ENCODE data around the gene CRNKL1.

The CRNKL1 gene

DNA sequence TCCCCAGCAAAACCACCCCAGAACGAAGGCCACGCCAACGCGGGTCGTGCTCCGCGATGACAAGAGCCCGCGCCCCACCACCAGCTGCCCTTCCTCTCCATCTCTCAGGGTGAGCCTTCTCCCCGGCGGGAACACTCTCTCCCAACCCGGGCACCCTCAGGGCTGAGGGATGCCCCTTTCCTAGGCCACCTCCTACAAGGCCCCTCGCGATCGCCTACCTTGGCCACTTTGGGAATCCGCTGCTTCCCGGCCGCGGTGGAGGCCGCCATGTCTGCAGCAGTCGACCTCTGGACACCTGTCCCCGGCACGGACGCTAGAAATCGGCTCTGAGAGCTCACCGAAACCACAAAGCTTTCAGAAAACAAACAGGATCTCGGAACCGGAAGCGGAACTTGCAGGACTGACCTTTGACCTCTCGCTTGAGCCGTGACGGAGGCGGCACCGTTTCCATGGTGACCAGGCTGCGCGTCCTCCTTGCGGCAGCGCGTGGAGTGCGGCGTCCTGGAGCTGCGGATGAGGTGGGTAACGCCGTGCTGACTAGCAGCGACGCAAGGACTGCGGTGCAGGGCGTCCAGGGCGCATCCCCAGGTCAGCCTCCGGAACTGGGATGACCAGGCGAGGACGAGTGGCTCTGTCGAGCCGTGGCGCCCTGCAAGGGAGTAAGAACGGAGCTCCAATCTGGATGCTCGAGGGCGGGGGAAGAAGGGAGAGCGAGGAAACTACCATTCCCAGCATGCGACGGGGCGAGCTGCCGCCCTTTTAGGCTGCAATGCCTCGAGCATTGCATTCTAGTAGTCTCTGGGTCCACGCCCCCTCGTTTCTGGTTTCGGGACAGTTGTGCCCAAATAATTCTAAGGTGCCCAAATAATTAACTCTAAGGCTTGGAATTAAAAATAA, at the start of gene CRNKL1, which contains the start of gene CFAP61:
Gene CRNKL1, minus strand, starts transcription at position 393 of the 897 bp plus-strand sequence. Its CDS starts 124 bp downstream, at position 269.
Gene CFAP61, plus strand, starts transcription at position 459 of the 897 bp plus-strand sequence. CDS start 4,122 bp downstream, outside the sequence.
- peak; percentile 99 for DNase-seq

DNA sequence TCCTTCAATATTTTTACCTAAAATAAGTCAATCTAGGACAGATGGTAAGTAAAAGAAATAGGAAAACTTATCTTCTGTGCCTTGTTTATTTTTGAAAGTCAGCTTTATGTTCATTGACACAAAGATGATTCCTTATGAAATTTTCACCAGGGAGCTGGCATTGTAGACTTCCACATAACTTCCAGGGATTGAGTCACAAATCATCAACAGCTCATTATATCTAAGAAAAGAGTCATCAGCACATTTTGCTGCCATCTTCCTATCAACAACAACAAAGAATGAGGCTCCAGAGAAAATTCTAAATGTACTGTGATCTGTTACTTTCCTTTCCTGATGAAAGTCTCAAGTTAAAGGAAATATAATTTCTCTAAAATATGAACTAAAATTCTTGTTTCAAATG, 48.6 kb upstream of the CRNKL1 start:
- no peak for DNase-seq

DNA sequence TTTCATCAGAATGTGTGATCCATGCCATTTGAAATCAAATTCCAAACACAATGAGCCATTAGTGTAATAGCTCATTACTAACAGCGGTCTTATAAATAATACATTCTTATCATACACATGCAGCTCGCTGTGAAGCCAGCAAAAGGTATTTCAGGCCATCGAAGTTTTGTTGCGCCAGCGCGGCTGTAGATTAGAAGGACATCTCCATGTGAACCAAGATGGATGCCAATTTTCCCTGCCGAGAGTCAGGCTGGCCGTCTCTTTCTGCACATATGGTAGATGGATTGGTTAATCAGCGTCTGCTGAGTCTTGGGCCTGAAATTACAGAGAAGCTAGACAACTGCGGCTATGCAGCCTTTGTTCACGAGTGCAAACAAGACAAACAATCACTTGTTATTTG, 44.2 kb upstream of the CRNKL1 start:
- no peak for DNase-seq

DNA sequence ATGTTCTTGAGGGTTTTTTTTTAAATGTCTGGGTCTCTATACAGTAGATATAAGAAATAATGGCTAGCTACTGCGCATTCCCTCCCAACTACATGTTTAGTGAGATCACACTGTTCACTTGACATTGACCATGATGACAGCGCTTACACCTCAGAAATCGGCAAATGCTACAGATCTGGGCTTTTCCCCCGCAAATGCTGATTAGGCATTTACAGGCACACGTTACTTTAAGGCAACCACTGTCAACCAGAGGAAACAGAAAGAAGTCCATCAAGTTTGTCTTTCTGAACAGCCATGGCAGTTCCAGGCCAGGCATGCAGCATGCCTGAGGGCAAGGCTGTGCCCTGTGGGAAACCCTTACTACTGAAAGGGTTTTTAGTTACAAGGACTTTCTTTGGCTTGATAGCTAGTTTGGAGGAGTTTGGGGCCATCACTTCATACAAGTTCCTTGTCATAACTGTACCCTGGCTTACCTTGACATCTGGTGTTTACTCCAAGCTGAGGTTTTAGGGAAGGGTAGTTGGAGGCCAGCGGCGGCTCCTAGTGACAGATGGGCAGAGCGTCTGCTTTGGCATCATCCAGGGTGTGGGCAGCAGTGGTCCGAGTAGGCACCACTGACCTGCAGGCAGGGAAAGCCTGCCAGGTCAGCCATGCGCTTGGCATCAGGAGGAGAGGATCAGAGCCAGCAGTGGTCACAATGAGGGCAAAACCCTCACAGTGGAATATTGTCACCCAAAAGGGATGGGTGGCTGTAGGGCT, 43.0 kb upstream of the CRNKL1 start:
- no peak for DNase-seq

DNA sequence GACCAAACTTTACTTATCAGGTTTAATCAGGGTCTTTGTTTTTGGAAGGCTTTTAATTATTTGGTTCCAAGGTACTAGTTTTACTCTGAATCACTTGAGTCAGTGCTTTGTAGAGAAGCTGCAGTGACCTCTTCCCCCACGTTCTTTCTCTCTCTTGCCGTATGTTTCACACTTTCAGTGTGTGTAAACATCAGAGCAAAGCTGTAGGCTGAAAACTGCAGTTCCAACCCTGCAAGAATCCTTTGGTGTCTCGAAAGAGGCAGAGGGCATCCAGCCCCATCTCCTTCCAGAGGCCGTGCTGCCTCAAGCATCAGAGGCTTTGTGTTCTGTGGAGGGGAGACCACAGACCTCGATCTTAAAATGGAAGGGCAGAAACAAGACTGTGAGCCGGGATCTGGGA, 42.1 kb upstream of the CRNKL1 start:
- DNase-seq: no peak

DNA sequence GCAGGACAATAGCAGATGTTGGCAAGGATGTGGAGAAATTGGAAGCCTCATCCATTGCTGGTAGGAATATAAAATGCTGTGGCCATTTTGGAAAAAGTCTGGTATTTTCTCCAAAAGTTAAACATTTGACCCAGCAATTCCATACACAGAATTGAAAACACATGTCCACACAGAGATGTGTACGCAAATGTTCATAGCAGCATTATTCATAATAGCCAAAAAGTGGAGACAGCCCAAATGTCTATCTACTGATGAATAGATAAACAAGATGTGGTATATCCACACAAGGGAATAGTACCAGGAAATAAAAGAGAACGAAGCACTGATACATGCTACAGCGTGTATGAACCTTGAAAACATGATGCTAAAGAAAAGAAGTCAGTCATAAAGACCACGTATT, 40.6 kb upstream of the CRNKL1 start:
- no peak for DNase-seq

DNA sequence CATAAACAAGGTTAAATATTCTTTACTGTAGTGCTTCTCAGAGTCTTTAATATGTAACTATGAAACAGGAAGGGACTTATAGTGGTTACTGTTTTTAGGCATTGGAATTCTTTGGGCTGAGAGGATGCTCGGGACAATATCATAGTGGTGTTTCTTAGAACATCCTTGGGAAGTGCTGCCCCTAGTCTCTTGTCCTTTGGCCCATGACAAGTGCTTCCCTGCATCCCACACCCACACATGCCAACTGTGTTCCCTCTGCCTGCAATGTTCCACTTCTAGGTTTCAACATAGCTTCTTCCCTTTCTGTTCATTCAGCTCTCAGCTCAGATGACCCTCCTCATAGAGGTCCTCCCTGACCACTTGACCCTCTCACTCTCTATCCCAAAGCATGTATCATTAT, 37.7 kb upstream of the CRNKL1 start:
- no peak for DNase-seq

DNA sequence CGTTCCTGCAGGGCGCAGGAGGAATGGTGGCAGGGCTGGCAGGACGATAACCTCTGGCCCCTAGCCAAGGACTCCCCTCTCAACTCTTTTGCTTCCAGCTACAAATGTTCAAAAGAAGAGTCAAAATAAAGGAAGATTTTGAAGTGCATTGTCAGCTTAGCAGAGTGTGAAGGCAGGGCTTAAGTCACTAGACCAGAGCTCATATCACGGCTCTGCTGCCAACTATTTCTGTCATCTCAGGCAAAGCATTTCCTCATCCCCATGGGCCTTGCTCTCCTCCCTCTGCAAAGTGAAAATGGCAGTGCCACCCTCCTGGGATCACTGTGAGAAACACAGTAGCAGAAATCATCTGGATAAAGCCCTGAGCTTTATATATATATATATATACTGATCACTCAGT, 36.8 kb upstream of the CRNKL1 start:
- no peak for DNase-seq

DNA sequence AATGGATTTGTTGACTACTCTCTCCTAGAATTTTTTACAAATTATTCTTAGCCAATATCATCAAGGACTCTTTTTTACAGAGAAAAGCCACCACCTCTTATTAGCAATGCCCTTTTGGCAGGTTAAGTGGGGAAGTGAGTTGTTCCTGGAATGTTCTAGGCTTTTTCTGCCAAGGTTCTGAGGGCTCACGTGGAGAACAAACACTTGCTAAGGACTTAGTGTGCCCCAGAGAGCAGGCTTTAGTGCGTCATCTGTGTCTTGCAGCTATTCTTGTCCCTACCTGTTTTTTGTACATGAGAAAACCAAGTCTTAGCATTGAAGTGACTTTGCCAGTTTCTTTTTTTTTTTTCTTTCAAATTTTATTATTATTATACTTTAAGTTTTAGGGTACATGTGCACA, 33.5 kb upstream of the CRNKL1 start:
- DNase-seq: no peak

DNA sequence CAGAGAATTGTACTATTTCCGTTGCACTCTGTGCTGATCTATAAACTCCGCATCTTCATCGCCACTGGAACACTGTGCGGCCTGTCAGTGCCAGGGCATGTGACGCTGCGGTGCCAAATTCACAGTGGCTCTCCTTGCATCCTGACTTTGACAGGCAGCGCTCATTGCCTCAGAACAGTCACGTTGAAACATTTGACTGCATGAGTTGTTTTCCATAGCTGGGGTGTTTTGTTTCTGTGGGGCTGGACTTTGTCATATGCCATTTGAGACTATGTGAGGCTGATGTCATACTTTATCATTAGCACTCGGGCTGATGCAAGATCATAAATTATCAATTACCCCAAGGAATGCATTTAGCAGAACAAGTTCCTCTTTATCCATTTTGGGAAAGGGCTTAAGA, 32.8 kb upstream of the CRNKL1 start:
- peak; percentile 26 for DNase-seq

DNA sequence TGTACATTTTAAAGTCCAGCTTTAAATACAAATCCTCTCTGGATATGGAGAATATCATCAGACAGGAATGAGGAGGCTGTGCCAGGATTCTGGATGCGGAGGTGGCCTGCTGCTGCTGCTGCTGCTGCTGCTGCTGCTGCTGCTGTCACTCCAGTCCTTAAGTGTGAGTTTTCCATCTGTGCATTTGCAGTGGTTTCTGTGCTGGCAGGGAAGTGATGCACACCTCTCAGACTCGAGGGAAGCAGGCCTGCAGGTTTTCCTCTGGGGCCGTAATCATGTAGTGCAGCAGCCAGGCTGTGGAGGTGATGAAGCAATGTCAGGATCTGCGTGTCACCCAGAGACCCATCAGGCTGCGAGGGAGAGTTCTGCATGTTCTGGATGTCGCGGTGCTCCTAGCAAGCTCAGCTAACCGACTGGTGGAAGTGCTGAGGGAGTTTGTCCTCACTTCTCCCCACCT, 32.1 kb upstream of the CRNKL1 start:
- DNase-seq: no peak

DNA sequence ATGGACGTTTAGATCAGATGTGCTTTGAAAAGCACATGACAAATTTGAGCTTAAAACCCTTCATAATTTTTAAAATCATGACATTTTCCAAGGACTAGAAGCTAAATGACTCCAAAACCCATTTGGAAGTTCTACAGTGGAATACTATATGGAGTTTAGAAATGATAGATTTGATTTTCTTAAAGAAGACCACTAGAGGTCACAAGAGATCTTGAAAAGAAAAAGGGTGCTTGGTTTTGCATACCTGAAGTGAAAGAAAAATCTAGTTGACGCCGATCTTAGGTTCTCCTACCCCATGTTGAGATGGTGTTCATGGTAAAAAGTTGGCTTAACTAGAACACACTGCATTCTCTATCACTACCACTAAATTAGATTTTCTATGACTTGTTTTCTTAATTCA, 31.5 kb upstream of the CRNKL1 start:
- DNase-seq: peak; percentile 52

DNA sequence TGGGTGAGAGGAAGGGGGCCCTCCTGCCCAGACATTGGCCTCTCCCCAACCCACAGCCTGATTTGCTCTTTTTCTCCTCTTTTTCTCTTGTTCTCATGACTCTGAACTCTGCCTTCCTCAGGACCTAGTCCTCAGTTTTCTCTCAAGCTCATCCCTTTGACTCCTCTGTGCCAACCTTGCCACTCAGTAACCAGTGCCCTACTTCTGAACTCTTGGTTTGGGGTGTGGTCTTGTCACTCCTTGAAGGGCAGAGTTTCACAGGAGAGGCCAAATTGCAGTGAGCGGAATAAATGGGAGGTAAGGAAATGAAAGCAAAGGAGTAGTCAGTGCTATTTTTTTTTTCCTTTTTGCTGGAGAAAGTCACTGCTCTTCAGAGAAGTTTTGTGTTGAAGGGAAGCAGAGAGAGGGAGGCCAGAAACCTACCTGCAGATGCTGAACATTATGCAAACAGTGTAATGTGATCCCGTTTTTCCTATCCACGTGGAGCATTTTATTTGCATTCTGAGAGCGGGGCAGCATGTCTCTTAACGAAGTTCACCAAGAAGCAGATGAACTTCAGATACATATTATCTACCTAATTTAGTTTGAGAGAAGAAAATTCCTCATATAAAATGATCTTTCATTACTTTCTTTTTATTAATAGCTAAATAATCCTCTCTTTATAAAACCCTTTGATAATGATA, 27.0 kb upstream of the CRNKL1 start:
- no peak for DNase-seq

DNA sequence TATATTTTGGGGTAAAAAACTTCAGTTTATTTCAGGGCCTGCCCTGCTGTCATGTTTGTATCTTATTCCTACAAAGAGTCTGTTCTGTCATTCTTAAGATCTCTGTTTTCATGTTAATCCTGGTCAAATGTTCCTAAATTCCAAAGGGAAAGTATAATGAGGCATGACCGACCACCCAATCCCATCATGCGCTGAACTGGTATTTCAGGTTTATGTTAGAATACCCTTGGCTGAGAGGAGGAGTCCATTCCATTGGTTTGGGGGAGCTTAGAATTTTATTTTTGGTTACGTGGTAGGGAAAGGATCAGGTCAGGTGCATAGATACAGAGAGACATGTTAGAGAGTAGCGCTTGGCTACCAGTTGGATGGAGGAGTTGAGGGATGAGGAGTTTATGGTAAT, 25.8 kb upstream of the CRNKL1 start:
- no peak for DNase-seq

DNA sequence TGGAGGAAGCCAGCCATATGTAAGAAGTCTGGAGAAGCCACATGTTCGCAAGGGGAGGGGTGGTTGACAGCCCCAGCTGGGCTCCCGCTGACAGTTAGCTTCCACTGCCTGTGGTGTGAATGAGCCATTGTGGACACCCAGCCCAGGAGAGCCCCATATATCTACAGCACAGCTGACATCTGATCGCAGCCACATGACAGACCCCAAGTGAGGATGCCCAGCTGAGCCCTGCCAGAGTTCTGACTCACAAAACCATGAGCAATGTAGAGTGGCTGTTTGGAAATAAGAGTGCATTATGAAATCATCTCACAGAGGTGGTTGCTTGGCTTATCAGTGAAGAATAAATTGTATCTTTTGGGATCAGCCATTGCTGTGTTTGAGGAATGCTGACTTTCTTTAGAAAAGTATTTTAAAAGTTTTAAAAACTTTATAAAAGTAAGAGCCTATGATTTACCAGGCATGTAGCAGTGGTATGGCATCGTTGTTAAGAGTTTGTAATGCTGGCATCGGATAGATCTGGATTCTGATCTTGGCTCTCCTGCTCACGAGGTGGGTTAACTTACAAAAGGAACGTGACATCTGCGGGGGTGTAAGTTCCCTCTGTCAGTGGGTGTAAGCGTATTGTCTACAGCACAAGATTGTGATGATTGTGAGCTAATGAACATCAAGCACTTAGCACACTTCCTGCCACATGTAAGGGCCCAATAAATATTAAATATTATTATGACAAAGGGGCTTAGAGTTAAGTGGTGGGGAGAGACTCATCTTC, 24.2 kb upstream of the CRNKL1 start:
- DNase-seq: peak; percentile 62

DNA sequence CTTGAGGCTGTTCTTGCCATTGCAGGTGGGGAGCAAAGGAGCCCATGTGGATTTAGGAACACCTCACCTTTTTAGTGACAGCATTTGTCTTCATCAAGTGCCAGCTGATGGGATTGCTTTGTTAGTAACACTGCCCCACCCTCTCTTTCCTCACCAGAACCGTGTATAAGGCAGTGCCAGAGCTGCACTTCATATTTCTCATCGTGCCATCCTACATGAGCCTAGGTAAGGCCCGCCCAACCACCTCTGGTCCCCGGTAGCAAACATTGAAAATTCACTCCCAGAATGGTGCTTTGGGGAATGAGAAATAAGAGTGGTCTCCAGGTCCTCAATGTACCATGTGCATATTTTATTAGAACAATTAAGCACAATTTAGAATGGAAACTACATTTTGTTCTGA, 22.8 kb upstream of the CRNKL1 start:
- no peak for DNase-seq

DNA sequence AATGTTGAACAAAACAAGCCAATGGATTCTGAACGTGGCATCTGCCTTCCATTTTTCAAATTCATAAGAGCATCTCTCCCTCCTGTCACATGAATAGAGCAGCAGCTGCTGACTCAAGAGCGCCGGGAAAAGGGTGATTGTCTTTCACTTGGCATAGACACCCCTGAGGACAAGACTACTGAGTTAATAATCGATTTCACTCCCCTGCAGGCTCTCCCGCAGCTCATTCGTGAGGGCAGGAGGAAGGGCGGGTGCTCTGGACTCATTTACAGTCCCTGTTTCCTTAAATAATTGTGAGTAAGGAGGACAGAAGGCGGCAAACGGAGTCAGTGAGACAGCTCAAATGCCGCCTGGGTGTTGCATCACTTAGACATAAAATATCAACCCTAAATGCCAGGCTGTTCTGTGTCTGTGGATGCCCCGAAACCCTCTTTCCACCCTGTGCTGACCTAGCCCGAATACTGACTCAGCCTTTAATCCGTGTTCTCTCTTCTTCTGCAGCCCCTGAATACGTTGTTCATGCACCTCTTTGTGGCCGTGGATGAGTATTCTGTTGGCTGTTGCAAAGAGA, 21.6 kb upstream of the CRNKL1 start:
- DNase-seq: no peak

DNA sequence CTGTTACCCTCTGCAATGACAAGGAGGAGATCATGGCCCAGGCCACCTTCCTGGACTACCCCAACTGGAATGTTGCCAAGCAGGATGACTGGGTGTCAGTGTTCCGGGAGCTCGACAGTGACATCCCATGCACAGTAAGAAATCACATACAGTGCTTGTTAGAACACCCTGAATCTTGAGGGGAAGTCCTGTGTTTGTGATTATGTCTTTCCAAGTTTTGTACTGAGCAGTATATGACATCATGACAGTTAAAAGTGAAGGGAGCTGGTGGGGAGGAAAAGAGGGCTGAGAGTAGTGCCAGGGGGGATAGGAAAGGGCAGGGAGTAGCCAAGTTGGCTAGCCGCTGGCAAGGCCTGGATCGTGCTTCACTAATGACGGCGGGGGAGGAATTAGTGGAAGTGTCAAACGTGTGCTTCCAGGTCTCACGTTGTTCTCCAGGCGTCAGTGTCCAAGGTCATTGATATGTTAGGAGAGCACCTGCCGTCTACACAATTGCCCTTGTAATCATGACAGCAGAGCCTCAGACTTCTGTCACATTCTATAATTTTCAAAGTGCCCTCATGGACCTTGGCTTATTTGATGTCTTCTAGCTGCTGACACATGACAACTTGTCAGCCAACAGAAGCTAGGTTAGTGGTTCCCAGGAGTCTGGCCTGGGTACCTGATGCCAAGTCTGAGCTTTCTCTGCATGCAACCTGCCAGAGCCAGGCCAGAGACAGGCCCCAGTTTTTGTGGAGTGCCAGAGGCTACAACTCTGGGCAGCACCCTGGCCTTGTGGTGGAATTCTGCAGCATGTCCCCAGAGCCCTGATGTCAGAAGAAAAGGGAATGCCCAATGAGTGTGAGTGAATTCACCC, 18.8 kb upstream of the CRNKL1 start:
- DNase-seq: no peak

DNA sequence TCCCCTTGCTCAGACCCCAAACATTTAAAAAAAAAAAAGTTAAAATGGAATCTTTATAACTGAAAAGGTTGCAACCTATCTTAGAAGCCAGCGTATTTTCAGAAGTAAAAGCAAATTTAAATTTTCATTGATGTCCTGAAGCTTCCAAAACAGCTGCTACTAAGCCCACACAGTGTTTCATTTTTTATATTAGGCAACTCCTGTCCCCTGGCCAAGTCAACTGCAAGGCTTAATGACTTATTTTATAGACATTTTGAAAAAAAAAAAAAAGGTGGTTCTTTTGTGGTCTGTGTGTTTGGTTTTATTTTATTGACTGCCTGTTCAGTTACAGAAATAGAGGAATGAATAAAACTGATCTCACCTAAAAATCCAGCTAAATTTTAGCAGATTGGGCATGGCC, 13.1 kb upstream of the CRNKL1 start:
- DNase-seq: no peak

DNA sequence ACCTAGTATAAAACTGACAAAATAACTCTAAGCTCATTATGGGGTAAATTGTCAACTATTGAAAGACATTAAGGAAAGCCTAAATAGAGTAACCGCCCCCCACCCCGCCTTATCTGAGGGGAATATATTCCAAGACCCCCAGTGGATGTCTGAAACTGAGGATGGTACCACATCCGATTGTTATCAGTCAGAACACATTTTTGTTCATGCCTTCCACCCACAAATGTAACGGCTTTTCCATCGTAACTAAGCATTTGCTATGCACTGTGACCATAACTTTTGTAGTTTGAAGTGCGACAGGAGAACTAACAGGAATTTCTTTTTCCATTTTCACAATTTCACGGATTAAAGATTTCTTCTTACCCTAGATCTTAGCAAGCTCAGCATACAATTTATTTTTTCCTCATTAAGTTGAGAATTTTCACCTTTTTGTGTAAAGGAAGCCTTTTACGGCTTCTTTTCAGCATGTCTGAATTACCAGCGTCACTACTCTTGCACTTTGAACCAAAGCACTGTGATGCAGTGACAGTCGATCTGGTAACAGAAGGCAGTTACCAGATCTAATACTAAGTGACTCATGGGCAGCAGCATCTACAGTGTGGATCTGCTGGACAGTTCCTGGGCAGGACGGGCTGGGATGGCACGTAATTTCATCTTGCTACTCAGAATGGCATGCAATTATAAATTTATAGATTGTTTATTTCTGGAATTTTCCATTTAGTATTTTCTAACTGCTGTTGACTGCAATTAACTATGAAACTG, 11.9 kb upstream of the CRNKL1 start:
- DNase-seq: no peak
